ENCODE data around the gene TRIM69. TPM values are rescaled to one million over a fixed set of nuclear protein-coding genes. Genes with fewer than 3 reads are reported as not detected.
A peak's percentile ranks its signal among the peaks of the same experiment; 100 is the strongest.
"Not testable (repeated sequence)": the region's sequence is repeated elsewhere in the genome, so short reads cannot be mapped to it uniquely, and the experiment has no call there.

The TRIM69 gene
- total RNA-seq, 2 experiments from 2014 or later: 67.9 to 70.2 TPM

DNA sequence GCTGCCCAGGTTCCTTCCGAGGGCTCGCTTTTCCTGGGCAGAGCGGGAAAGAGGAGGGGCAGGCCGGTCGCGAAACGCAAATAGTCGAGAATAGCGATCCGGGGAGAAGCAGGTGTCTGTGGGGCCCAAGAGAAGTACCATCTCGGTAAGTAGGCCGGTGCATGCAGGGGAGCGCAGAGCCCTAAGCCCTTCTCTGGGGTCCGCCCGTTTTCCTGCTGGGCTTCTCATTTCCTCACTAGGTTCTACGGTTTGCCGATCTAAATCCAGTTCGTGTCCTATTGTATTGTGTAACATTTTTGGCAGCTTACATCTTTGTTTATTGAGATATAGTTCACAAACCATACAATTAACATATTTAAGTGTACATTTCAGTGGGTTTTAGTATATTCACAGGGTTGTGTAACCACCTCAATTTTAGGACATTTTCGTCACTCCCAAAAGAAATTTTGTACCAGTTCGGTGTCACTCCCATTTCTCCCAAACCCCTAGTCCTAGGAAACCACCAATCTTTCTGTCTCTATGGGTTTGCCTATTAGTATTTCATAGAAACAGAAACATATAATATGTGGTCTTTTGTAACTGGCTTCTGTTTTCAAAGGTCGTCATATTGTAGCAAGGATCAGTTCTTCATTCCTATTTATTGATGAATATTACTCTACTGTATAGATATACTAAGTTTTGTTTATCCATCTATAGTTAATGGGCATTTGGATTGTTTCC lies 6.8 kb upstream of the TRIM69 start:
- Mint-ChIP-seq H3K9me3 (no peaks in the 10 kb centered on the region), H3K4me1 (peaks cover 70% of the 10 kb centered on the region), H3K27ac (peak overlapping the region; percentile 100), H3K27me3 (no peaks in the 10 kb centered on the region), H3K4me3 (peak overlapping the region; percentile 100), H3K36me3 (ENCODE audit: low read depth) (peaks cover 48% of the 10 kb centered on the region)
- peak; percentile 50 for DNase-seq
- POLR2A ChIA-PET: interaction anchor here (0.7 to 7.1 kb wide), 9 partner anchors 7 to 442 kb away, joined by 3 to 182 read pairs (median 4); partner anchors contain the start of genes B2M, PATL2 and SPG11
- CTCF ChIA-PET: interaction anchor here (0.9 to 8.8 kb wide), 8 partner anchors 9 to 66 kb away, joined by 3 to 88 read pairs (median 4); partner anchors contain the start of genes B2M, PATL2 and SPG11

- Mint-ChIP-seq H3K27me3 (no peaks in the 10 kb centered on the region), H3K36me3 (ENCODE audit: low read depth) (peaks cover 28% of the 10 kb centered on the region), H3K4me3 (peak overlapping the region; percentile 63), H3K27ac (peak overlapping the region; percentile 92), H3K9me3 (no peaks in the 10 kb centered on the region), H3K4me1 (peaks cover 75% of the 10 kb centered on the region)
- POLR2A ChIA-PET: interaction anchor here (0.9 to 3.3 kb wide), 8 partner anchors 7 to 72 kb away, joined by 3 to 42 read pairs (median 4); partner anchors contain the start of genes B2M, PATL2 and SPG11
- DNase-seq: no peak
- CTCF ChIA-PET: interaction anchor here (0.6 to 5.9 kb wide), 15 partner anchors 8 to 156 kb away, joined by 3 to 92 read pairs (median 6); partner anchors contain the start of genes B2M, PATL2 and SPG11
Observed at GRCh38 chr15:44734839-44735481, 1.4 kb upstream of the TRIM69 start.

DNA sequence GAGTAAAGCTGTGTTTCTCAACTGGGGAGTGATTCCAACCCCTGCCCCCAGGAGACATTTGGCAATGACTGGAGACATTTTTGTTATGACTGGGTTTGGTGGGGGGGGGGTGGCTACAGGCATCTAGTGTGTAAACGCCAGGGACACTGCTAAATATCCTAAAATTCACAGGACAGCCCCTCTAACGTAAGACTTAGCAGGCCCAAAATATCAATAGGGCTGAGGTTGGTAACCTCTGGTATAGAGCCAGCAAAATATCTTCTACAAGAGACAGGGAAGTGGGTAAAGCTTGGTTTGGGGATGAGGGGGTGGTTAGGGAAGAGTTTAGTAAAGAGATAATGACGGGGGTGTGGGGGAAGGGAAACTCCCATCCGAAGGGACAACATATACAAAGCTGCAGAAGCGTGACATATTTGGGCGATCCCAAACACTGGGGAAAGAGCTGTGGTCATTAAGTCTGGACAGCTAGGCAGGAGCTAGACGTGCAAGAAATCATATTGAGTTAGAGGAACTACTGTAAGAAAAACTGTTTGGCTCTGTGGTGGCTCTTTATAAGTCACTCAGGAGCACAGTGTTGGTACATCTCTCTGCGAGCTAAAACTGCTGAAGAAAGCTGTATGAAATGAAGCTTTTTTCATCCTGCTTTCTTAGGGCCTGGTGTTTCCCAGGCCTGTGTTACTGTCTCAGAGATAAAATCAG lies 697 bp upstream of the TRIM69 start:
- DNase-seq: peak; percentile 38
- POLR2A ChIA-PET: interaction anchor here (0.9 to 3.3 kb wide), 8 partner anchors 8 to 72 kb away, joined by 3 to 42 read pairs (median 6); partner anchors contain the start of genes B2M, PATL2 and SPG11
- peak overlapping the region; percentile 63 for H3K4me3 Mint-ChIP-seq
- H3K36me3 Mint-ChIP-seq (ENCODE audit: low read depth): peaks cover 25% of the 10 kb centered on the region
- CTCF ChIA-PET: interaction anchor here (0.6 to 5.9 kb wide), 28 partner anchors 9 to 838 kb away, joined by 3 to 92 read pairs (median 4); partner anchors contain the start of genes B2M, PATL2 and SPG11
- no peaks in the 10 kb centered on the region for H3K9me3 Mint-ChIP-seq
- peak overlapping the region; percentile 92 for H3K27ac Mint-ChIP-seq
- no peaks in the 10 kb centered on the region for H3K27me3 Mint-ChIP-seq
- H3K4me1 Mint-ChIP-seq: peaks cover 74% of the 10 kb centered on the region

GRCh38 chr15:44738340-44738984 lies 2.1 kb downstream of the TRIM69 start:
- Mint-ChIP-seq H3K4me3 (no peak overlapping the region), H3K27me3 (no peaks in the 10 kb centered on the region), H3K36me3 (ENCODE audit: low read depth) (peaks cover 7% of the 10 kb centered on the region), H3K27ac (no peak overlapping the region), H3K4me1 (peaks cover 54% of the 10 kb centered on the region), H3K9me3 (peaks cover 3% of the 10 kb centered on the region)
- ChIA-PET POLR2A (interaction anchor here (0.9 to 3.2 kb wide), 4 partner anchors 16 to 26 kb away, joined by 4 to 42 read pairs (median 8); partner anchors contain the start of genes B2M and PATL2), CTCF (interaction anchor here (0.8 to 5.9 kb wide), 34 partner anchors 9 to 192 kb away, joined by 3 to 92 read pairs (median 5); partner anchors contain the start of genes B2M, PATL2 and SPG11)
- no peak for DNase-seq

- H3K9me3 Mint-ChIP-seq; DNase-seq; POLR2A ChIA-PET; H3K27me3 Mint-ChIP-seq; H3K27ac Mint-ChIP-seq; H3K36me3 Mint-ChIP-seq (ENCODE audit: low read depth): not testable (repeated sequence)
- Mint-ChIP-seq H3K4me3 (peak overlapping the region; percentile 19), H3K4me1 (peaks cover 46% of the 10 kb centered on the region)
- CTCF ChIA-PET: interaction anchor here (0.8 to 5.9 kb wide), 24 partner anchors 9 to 160 kb away, joined by 3 to 92 read pairs (median 5); partner anchors contain the start of genes B2M, PATL2 and SPG11
Observed at GRCh38 chr15:44739222-44739847, 3.0 kb downstream of the TRIM69 start.

GRCh38 chr15:44743454-44743853 lies 7.1 kb downstream of the TRIM69 start:
- H3K36me3 Mint-ChIP-seq (ENCODE audit: low read depth); H3K27me3 Mint-ChIP-seq; H3K4me3 Mint-ChIP-seq; H3K27ac Mint-ChIP-seq; POLR2A ChIA-PET; DNase-seq; CTCF ChIA-PET: not testable (repeated sequence)
- Mint-ChIP-seq H3K9me3 (peaks cover 15% of the 10 kb centered on the region), H3K4me1 (peaks cover 12% of the 10 kb centered on the region)

GRCh38 chr15:44753345-44753744 lies 17.0 kb downstream of the TRIM69 start:
- peaks cover 5% of the 10 kb centered on the region for H3K4me1 Mint-ChIP-seq
- no peaks in the 10 kb centered on the region for H3K27me3 Mint-ChIP-seq
- DNase-seq: no peak
- CTCF ChIA-PET: interaction anchor here (1.0 to 1.4 kb wide), 2 partner anchors 17 to 97 kb away, joined by 3 to 4 read pairs; partner anchors contain the start of gene TRIM69
- H3K4me3 Mint-ChIP-seq: no peak overlapping the region
- no peak overlapping the region for H3K27ac Mint-ChIP-seq
- POLR2A ChIA-PET: no interaction called here
- peaks cover 33% of the 10 kb centered on the region for H3K9me3 Mint-ChIP-seq
- H3K36me3 Mint-ChIP-seq (ENCODE audit: low read depth): peaks cover 35% of the 10 kb centered on the region

GRCh38 chr15:44763187-44763586 lies 26.9 kb downstream of the TRIM69 start:
- no peaks in the 10 kb centered on the region for H3K4me1 Mint-ChIP-seq
- H3K9me3 Mint-ChIP-seq: no peaks in the 10 kb centered on the region
- H3K4me3 Mint-ChIP-seq: no peak overlapping the region
- H3K27me3 Mint-ChIP-seq: peaks cover 3% of the 10 kb centered on the region
- POLR2A ChIA-PET: no interaction called here
- CTCF ChIA-PET: interaction anchor here (1.1 kb wide), 1 partner anchor 10 kb away, joined by 3 read pairs; no protein-coding TSS in a partner anchor
- no peak overlapping the region for H3K27ac Mint-ChIP-seq
- H3K36me3 Mint-ChIP-seq (ENCODE audit: low read depth): no peaks in the 10 kb centered on the region
- no peak for DNase-seq

DNA sequence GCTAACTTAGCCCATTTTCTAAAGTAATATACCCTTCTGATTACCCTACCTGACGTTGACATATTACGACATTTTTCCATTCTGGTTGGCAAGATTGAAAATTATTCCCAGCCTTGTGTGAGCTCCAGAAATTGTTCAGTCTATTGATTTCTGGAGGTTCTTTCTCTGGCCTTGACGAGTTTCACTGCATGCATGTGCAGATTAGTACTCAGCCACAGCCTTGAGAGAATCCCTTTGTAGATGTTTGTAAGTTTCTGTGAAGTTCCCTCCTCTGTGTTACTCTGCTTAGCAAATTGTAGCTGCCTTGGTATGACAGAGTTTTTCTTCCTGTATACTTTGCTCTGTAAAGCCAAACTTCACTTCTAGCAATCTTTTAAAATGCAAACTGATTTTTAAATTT lies 27.5 kb downstream of the TRIM69 start:
- ChIA-PET CTCF (interaction anchor here (1.1 to 1.3 kb wide), 2 partner anchors 9 to 101 kb away, joined by 3 to 6 read pairs; partner anchors contain the start of gene SPG11), POLR2A (no interaction called here)
- Mint-ChIP-seq H3K27ac (no peak overlapping the region), H3K9me3 (no peaks in the 10 kb centered on the region), H3K36me3 (ENCODE audit: low read depth) (no peaks in the 10 kb centered on the region), H3K4me3 (no peak overlapping the region), H3K4me1 (no peaks in the 10 kb centered on the region), H3K27me3 (peaks cover 3% of the 10 kb centered on the region)
- DNase-seq: no peak

- Mint-ChIP-seq H3K27ac (no peak overlapping the region), H3K4me3 (no peak overlapping the region), H3K9me3 (peaks cover 3% of the 10 kb centered on the region), H3K4me1 (no peaks in the 10 kb centered on the region), H3K27me3 (no peaks in the 10 kb centered on the region), H3K36me3 (ENCODE audit: low read depth) (peaks cover 3% of the 10 kb centered on the region)
- ChIA-PET CTCF (interaction anchor here (0.5 to 1.3 kb wide), 2 partner anchors 102 to 221 kb away, joined by 3 to 6 read pairs; partner anchors contain the start of gene SPG11), POLR2A (no interaction called here)
- DNase-seq: no peak
Observed at GRCh38 chr15:44765036-44765435, 28.7 kb downstream of the TRIM69 start.

DNA sequence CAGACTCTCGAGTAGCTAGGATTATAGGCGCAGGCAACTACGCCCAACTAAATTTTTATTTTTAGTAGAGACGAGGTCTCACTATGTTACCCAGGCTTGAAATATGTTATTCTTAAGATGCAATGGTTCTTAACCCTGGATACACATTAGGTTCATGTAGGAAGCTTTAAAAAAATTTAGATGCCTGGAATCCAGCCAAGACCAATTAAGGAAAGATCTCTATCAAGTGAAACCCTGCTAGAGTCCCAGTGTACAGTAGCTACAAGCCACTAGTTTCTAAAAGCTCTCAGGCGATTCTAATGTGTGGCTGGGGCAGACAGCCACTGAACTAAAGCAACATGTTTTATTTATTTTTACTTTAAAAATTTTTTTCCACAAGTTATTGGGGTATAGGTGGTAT lies 33.2 kb downstream of the TRIM69 start:
- ChIA-PET CTCF (interaction anchor here (0.7 to 2.1 kb wide), 2 partner anchors 13 to 106 kb away, joined by 3 to 6 read pairs; partner anchors contain the start of gene SPG11), POLR2A (no interaction called here)
- peaks cover 6% of the 10 kb centered on the region for H3K4me1 Mint-ChIP-seq
- peaks cover 29% of the 10 kb centered on the region for H3K9me3 Mint-ChIP-seq
- no peak overlapping the region for H3K4me3 Mint-ChIP-seq
- H3K36me3 Mint-ChIP-seq (ENCODE audit: low read depth): peaks cover 16% of the 10 kb centered on the region
- H3K27me3 Mint-ChIP-seq: peaks cover 5% of the 10 kb centered on the region
- DNase-seq: no peak
- no peak overlapping the region for H3K27ac Mint-ChIP-seq

Measured in activated CD4-positive, alpha-beta T cell treated with anti-CD3 and anti-CD28 coated beads, Interleukin-2, amount 10 ng/mL, durations not matched to agents 7 days and 5 days (primary cell).